CD14-positive monocyte (primary cell): ENCODE measurements around the gene MTUS2. TPM values are rescaled to one million over a fixed set of nuclear protein-coding genes. Genes with fewer than 3 reads are reported as not detected.

ENCODE experiments used
- DNase-seq, 3 donors: peaks; one replicate each; pipeline ENCODE4 v3.0.0-alpha.2; 2011 to 2022
- H2AFZ ChIP-seq: 2 replicates; pipeline ENCODE4 v1.6.0; 2012; ENCODE audit warnings: mild to moderate bottlenecking, low read depth, low read length, inconsistent platforms; ENCODE audit not compliant: insufficient read depth, poor library complexity, severe bottlenecking
- H3K27ac ChIP-seq, 2 donors: 1 replicate in 1 of 2; 2 replicates in 1 of 2; pipeline ENCODE4 v1.5.1; 2012 to 2013; ENCODE audit warnings: low read length in 2 of 2, control low read depth in 1 of 2, inconsistent platforms in 1 of 2, low read depth in 1 of 2, mild to moderate bottlenecking in 1 of 2
- H3K27me3 ChIP-seq, 2 donors: one replicate each; pipeline versions ENCODE4 v1.6.0 to v1.6.1; 2011 to 2013; ENCODE audit warnings: low read length in 2 of 2; ENCODE audit not compliant: control insufficient read depth in 2 of 2, insufficient read depth in 2 of 2
- H3K36me3 ChIP-seq, 2 donors: replicated peaks in 1 of 2; 1 replicate in 1 of 2; 2 replicates in 1 of 2; pipeline versions ENCODE4 v1.5.1 to v1.6.1; 2012 to 2013; ENCODE audit warnings: low read length in 2 of 2, control low read depth in 1 of 2, inconsistent platforms in 1 of 2, mild to moderate bottlenecking in 1 of 2; ENCODE audit not compliant: insufficient read depth in 2 of 2, control insufficient read depth in 1 of 2
- H3K4me1 ChIP-seq, 2 donors: 1 replicate in 1 of 2; 2 replicates in 1 of 2; pipeline versions ENCODE4 v1.5.1 to v1.6.1; 2012 to 2013; ENCODE audit warnings: low read length in 2 of 2, control low read depth in 1 of 2, inconsistent platforms in 1 of 2, mild to moderate bottlenecking in 1 of 2, moderate library complexity in 1 of 2; ENCODE audit not compliant: insufficient read depth in 2 of 2, control insufficient read depth in 1 of 2
- H3K4me2 ChIP-seq: replicated peaks from 2 replicates; pipeline ENCODE3; 2012; ENCODE audit warnings: low read length, moderate library complexity, mild to moderate bottlenecking; ENCODE audit not compliant: poor library complexity, severe bottlenecking; ENCODE audit errors: extremely low read depth
- H3K4me3 ChIP-seq, 3 experiments: fragments of 200-600 bp in 1 of 3; sonication (generic) in 1 of 3; replicated peaks in 1 of 3; 1 replicate in 2 of 3; 2 replicates in 1 of 3; pipeline ENCODE4 v1.5.1; 2011 to 2013; ENCODE audit warnings: low read length in 3 of 3, mild to moderate bottlenecking in 3 of 3, control low read depth in 2 of 3, low read depth in 2 of 3, inconsistent platforms in 1 of 3, moderate library complexity in 1 of 3
- H3K79me2 ChIP-seq: 2 replicates; pipeline ENCODE4 v1.6.0; 2012; ENCODE audit warnings: mild to moderate bottlenecking, control low read depth, inconsistent platforms, low read length, moderate library complexity; ENCODE audit not compliant: insufficient read depth
- H3K9ac ChIP-seq: 2 replicates; pipeline ENCODE4 v1.6.0; 2017; ENCODE audit warnings: low read length, mild to moderate bottlenecking; ENCODE audit not compliant: insufficient read depth, poor library complexity, severe bottlenecking
- H3K9me3 ChIP-seq, 2 donors: replicated peaks in 1 of 2; 1 replicate in 1 of 2; 2 replicates in 1 of 2; pipeline versions ENCODE4 v1.5.1 to v1.6.1; 2012 to 2013; ENCODE audit warnings: low read length in 2 of 2, control low read depth in 1 of 2; ENCODE audit not compliant: control insufficient read depth in 1 of 2, insufficient read depth in 1 of 2
- H4K20me1 ChIP-seq: 2 replicates; pipeline ENCODE4 v1.6.0; 2012; ENCODE audit warnings: mild to moderate bottlenecking, low read length, control low read depth, moderate library complexity; ENCODE audit not compliant: insufficient read depth
- H3K27ac Mint-ChIP-seq, 7 donors: one replicate each; pipeline ENCODE4 v1.8.0; 2020; ENCODE audit warnings: mild to moderate bottlenecking in 7 of 7, mixed read lengths in 7 of 7, moderate library complexity in 6 of 7, inconsistent platforms in 2 of 7
- H3K27me3 Mint-ChIP-seq, 3 donors: one replicate each; pipeline ENCODE4 v1.8.0; 2021 to 2022; ENCODE audit warnings: low read depth in 3 of 3, mild to moderate bottlenecking in 3 of 3, mixed read lengths in 3 of 3, moderate library complexity in 3 of 3, inconsistent platforms in 1 of 3
- H3K36me3 Mint-ChIP-seq, 2 donors: one replicate each; pipeline ENCODE4 v1.8.0; 2020; ENCODE audit warnings: mixed read lengths in 2 of 2, inconsistent platforms in 1 of 2, mild to moderate bottlenecking in 1 of 2
- H3K4me1 Mint-ChIP-seq: one replicate; pipeline ENCODE4 v1.8.0; 2020; ENCODE audit warnings: mild to moderate bottlenecking, mixed read lengths
- H3K4me3 Mint-ChIP-seq, 2 donors: one replicate each; pipeline ENCODE4 v1.8.0; 2020; ENCODE audit warnings: mild to moderate bottlenecking in 2 of 2, mixed read lengths in 2 of 2, moderate library complexity in 1 of 2
- H3K9me3 Mint-ChIP-seq, 7 donors: one replicate each; pipeline ENCODE4 v1.8.0; 2020 to 2022; ENCODE audit warnings: mixed read lengths in 7 of 7, mild to moderate bottlenecking in 6 of 7, moderate library complexity in 6 of 7, inconsistent platforms in 2 of 7
- CTCF ChIP-seq: fragments of 200-600 bp; IDR thresholded peaks from one replicate; pipeline ENCODE4 v1.8.0; 2022; ENCODE audit warnings: antibody characterized with exemption, mild to moderate bottlenecking
- WGBS: methylation state at CpG from one replicate; pipeline ENCODE4 v1.1.5; 2013; ENCODE audit warnings: missing lambda C conversion rate; ENCODE audit not compliant: insufficient coverage; 5-methylcytosine and 5-hydroxymethylcytosine counted together
- intact Hi-C, 2 donors: fragments of 100-400 bp; cut with micrococcal nuclease; formaldehyde crosslinking; loops; one replicate each; pipeline versions ENCODE4 v1.15.0 to v1.15.1; 2023
- polyA plus RNA-seq, 3 donors: library from polyadenylated mRNA; depleted of rRNA in 1 of 3; unstranded in 2 of 3; stranded (reverse) in 1 of 3; fragments of 300-500 nt in 2 of 3; fragments of >200 nt in 1 of 3; fragmentation: Illumina TruSeq in 2 of 3; gene quantifications; 1 replicate in 2 of 3; 2 replicates in 1 of 3; pipeline ENCODE4 v1.2.3, GENCODE V29; 2012 to 2021

The MTUS2 gene
- polyA plus RNA-seq, 3 donors = 0.04 TPM; not detected in 2

- Mint-ChIP-seq H3K4me3 (no peak overlapping the region), H3K36me3 (no peaks in the 10 kb centered on the region), H3K27me3 (peaks cover 0 to 2% (median 0%) of the 10 kb centered on the region in 3 donors), H3K27ac (no peak overlapping the region), H3K9me3 (peaks cover 8 to 32% (median 11%) of the 10 kb centered on the region in 7 donors), H3K4me1 (no peaks in the 10 kb centered on the region)
- Histone ChIP-seq H4K20me1 (no peaks in the 10 kb centered on the region), H3K36me3 (no peaks in the 10 kb centered on the region), H3K27me3 (no peaks in the 10 kb centered on the region), H3K27ac (no peak overlapping the region), H3K4me2 (no peak overlapping the region), H3K9ac (no peak overlapping the region), H3K9me3 (peaks cover 0 to 29% of the 10 kb centered on the region in 2 donors), H3K4me3 (no peak overlapping the region), H3K4me1 (no peaks in the 10 kb centered on the region), H2AFZ (no peak overlapping the region), H3K79me2 (no peaks in the 10 kb centered on the region)
- DNase-seq = no peak
- intact Hi-C loops = no loop called here
- no peak for TF ChIP-seq CTCF
- WGBS = 85% methylated on average over 2 of the region's 5 CpGs
These were observed 208.7 kb downstream of the MTUS2 start for GRCh38 chr13:29028868-29029267.

GRCh38 chr13:29038700-29039099, 218.6 kb downstream of the MTUS2 start:
- Histone ChIP-seq H3K27ac (no peak overlapping the region), H3K36me3 (no peaks in the 10 kb centered on the region), H3K4me1 (no peaks in the 10 kb centered on the region), H3K79me2 (no peaks in the 10 kb centered on the region), H2AFZ (no peak overlapping the region), H4K20me1 (no peaks in the 10 kb centered on the region), H3K9ac (no peak overlapping the region), H3K9me3 (no peaks in the 10 kb centered on the region), H3K27me3 (no peaks in the 10 kb centered on the region), H3K4me3 (no peak overlapping the region), H3K4me2 (no peak overlapping the region)
- peaks cover 0 to 1% (median 0%) of the 10 kb centered on the region in 3 donors for H3K27me3 Mint-ChIP-seq
- H3K36me3 Mint-ChIP-seq = no peaks in the 10 kb centered on the region
- DNase-seq = no peak
- intact Hi-C loops = no loop called here
- peaks cover 0 to 13% (median 2%) of the 10 kb centered on the region in 7 donors for H3K9me3 Mint-ChIP-seq
- 86% methylated on average over 5 of the region's 11 CpGs for WGBS
- H3K4me1 Mint-ChIP-seq = no peaks in the 10 kb centered on the region
- no peak overlapping the region for H3K4me3 Mint-ChIP-seq
- no peak overlapping the region for H3K27ac Mint-ChIP-seq
- no peak for TF ChIP-seq CTCF
